K562 (cell line): ENCODE results near the gene TMOD3. TPM values are rescaled to one million over a fixed set of nuclear protein-coding genes. Genes with fewer than 3 reads are reported as not detected.

Source experiments
- ATAC-seq: fragments of 200-7000 bp; cut with Tn5 transposase; 3 replicates; pipeline ENCODE4 v1.9.1; 2020; ENCODE audit warnings: moderate library complexity
- BruUV-seq: library from RNA; stranded (reverse); fragments of 400-500 nt; replicated peaks from 2 replicates; lab custom pipeline; 2021; lab: Mats Ljungman, UMichigan
- CTCF ChIA-PET: fragments of 300-600 bp; formaldehyde crosslinking; extraction: SDS; loops from one replicate; lab custom pipeline; 2021; ENCODE audit warnings: low intra/inter-chr PET ratio; lab: Yijun Ruan, JAX
- POLR2A ChIA-PET: fragments of 300-600, 350-650 bp; sonication (Branson Sonifier 250); formaldehyde crosslinking; extraction: SDS; loops from one replicate; lab custom pipeline; 2021; ENCODE audit warnings: antibody characterized with exemption, inconsistent platforms; lab: Yijun Ruan, JAX
- DNase-seq, 4 experiments: peaks; one replicate each; pipeline versions ENCODE4 v3.0.0 to v3.0.0-alpha.2; 2011 to 2018; ENCODE audit warnings: low spot score in 3 of 4, mixed read lengths in 3 of 4; ENCODE audit errors: extremely low read depth in 1 of 4
- FAIRE-seq: peaks from 2 replicates; lab custom pipeline; 2011; peaks lifted over from hg19 to GRCh38; lab: Jason Lieb, UNC
- H2AFZ ChIP-seq: 2 replicates; pipeline ENCODE4 v1.6.0; 2011; ENCODE audit warnings: low read depth, low read length, control low read depth, inconsistent platforms
- H3K27ac ChIP-seq: fragments of 200-600 bp; 3 replicates; pipeline ENCODE4 v1.8.0; 2011; ENCODE audit warnings: low read depth, mild to moderate bottlenecking, control low read depth, inconsistent platforms, low read length, moderate library complexity, mixed read lengths; ENCODE audit errors: extremely low read depth
- H3K27me3 ChIP-seq, 2 experiments: fragments of 300-600 bp in 1 of 2; 2 replicates in 1 of 2; 3 replicates in 1 of 2; pipeline versions ENCODE4 v1.6.0 to v1.8.0; 2011; ENCODE audit warnings: inconsistent platforms in 2 of 2, low read length in 2 of 2, mild to moderate bottlenecking in 1 of 2, mixed read lengths in 1 of 2, moderate library complexity in 1 of 2; ENCODE audit not compliant: control insufficient read depth in 2 of 2, insufficient read depth in 2 of 2
- H3K36me3 ChIP-seq: fragments of 300-600 bp; 3 replicates; pipeline ENCODE4 v1.8.0; 2011; ENCODE audit warnings: mild to moderate bottlenecking, low read length, inconsistent platforms; ENCODE audit not compliant: control insufficient read depth, insufficient read depth
- H3K4me1 ChIP-seq, 2 experiments: fragments of 200-600 bp in 1 of 2; replicated peaks in 1 of 2; 2 replicates in 1 of 2; 3 replicates in 1 of 2; pipeline versions ENCODE4 v1.5.1 to v1.8.0; 2011; ENCODE audit warnings: inconsistent platforms in 2 of 2, low read length in 2 of 2, mild to moderate bottlenecking in 1 of 2, mixed read lengths in 1 of 2, moderate library complexity in 1 of 2; ENCODE audit not compliant: control insufficient read depth in 2 of 2, insufficient read depth in 2 of 2
- H3K4me2 ChIP-seq: 2 replicates; pipeline ENCODE4 v1.6.1; 2011; ENCODE audit warnings: low read length, control low read depth, inconsistent platforms, mixed read lengths; ENCODE audit not compliant: insufficient read depth
- H3K4me3 ChIP-seq: fragments of 200-600 bp; sonication (generic), shearing (Covaris generic); 2 replicates; pipeline ENCODE4 v1.5.1; 2016; ENCODE audit warnings: control low read depth, inconsistent platforms
- H3K79me2 ChIP-seq: fragments of 200-600 bp; 3 replicates; pipeline ENCODE4 v1.8.0; 2011; ENCODE audit warnings: low read length, inconsistent platforms; ENCODE audit not compliant: control insufficient read depth, insufficient read depth
- H3K9ac ChIP-seq, 2 experiments: 2 replicates each; pipeline versions ENCODE4 v1.6.0 to v1.6.1; 2011; ENCODE audit warnings: low read depth in 2 of 2, low read length in 2 of 2, control low read depth in 1 of 2, inconsistent platforms in 1 of 2, mild to moderate bottlenecking in 1 of 2, mixed read lengths in 1 of 2; ENCODE audit not compliant: insufficient read depth in 1 of 2
- H3K9me1 ChIP-seq: one replicate; pipeline ENCODE4 v1.6.0; 2011; ENCODE audit warnings: inconsistent platforms, mild to moderate bottlenecking, low read length, moderate library complexity; ENCODE audit not compliant: control insufficient read depth, insufficient read depth
- H3K9me3 ChIP-seq: replicated peaks from 2 replicates; pipeline ENCODE4 v1.5.1; 2011; ENCODE audit warnings: low read depth, low read length, inconsistent platforms; ENCODE audit not compliant: control insufficient read depth, insufficient read depth
- H4K20me1 ChIP-seq: replicated peaks from 2 replicates; pipeline ENCODE4 v1.6.1; 2011; ENCODE audit warnings: low read length, inconsistent platforms, mixed read lengths; ENCODE audit not compliant: control insufficient read depth, insufficient read depth
- NFE2 ChIP-seq: IDR thresholded peaks from 2 replicates; pipeline ENCODE4 v1.6.1; 2014; ENCODE audit warnings: antibody characterized with exemption, low read depth
- NONO ChIP-seq, 2 experiments: fragments of 200-400 bp in 1 of 2; fragments of 450-650 bp in 1 of 2; formaldehyde crosslinking in 1 of 2; IDR thresholded peaks; 2 replicates each; pipeline ENCODE4 v1.6.1; 2017; ENCODE audit warnings: low read depth in 2 of 2, mild to moderate bottlenecking in 2 of 2, moderate library complexity in 2 of 2, low read length in 1 of 2
- NUFIP1 ChIP-seq: fragments of 450-650 bp; IDR thresholded peaks from 2 replicates; pipeline ENCODE4 v1.6.1; 2018; ENCODE audit not compliant: partially characterized antibody
- PURB ChIP-seq: sonication (generic); formaldehyde crosslinking; IDR thresholded peaks from 2 replicates; pipeline ENCODE4 v1.9.0; 2021; ENCODE audit warnings: low read depth, mild to moderate bottlenecking, missing genetic modification reagents
- SPI1 ChIP-seq: IDR thresholded peaks from 2 replicates; pipeline ENCODE4 v1.6.1; 2011; ENCODE audit warnings: low read depth, low read length, control low read depth, borderline replicate concordance
- SRSF3 ChIP-seq: fragments of 200-400 bp; formaldehyde crosslinking; IDR thresholded peaks from 2 replicates; pipeline ENCODE4 v1.6.1; 2016; ENCODE audit warnings: mild to moderate bottlenecking, low read length, moderate library complexity; ENCODE audit not compliant: insufficient read depth
- ZEB2 ChIP-seq: fragments of 450-650 bp; IDR thresholded peaks from 2 replicates; pipeline ENCODE4 v1.6.1; 2016
- ZNF121 ChIP-seq: sonication (generic); formaldehyde crosslinking; conservative IDR thresholded peaks from 2 replicates; pipeline ENCODE4 v1.8.0; 2022; ENCODE audit warnings: missing genetic modification reagents
- ZNF436 ChIP-seq: fragments of 250-450, 450-650 bp; sonication (Bioruptor Pico); formaldehyde crosslinking; IDR thresholded peaks from 2 replicates; pipeline ENCODE4 v1.7.0; 2020; ENCODE audit warnings: mild to moderate bottlenecking
- WGBS: fragments of 100-300 bp; shearing (Covaris generic); methylation state at CpG from one replicate; pipeline ENCODE4 v1.1.6; 2016; ENCODE audit warnings: low coverage, mixed read lengths; ENCODE audit not compliant: insufficient coverage; ENCODE audit errors: missing lambda C conversion rate; 5-methylcytosine and 5-hydroxymethylcytosine counted together
- in situ Hi-C: fragments of 300-500 bp; cut with MboI; formaldehyde crosslinking; loops from 4 replicates; pipeline ENCODE4 v1.15.0; 2018; ENCODE audit warnings: inconsistent platforms, mixed read lengths
- intact Hi-C: fragments of 100-400 bp; cut with micrococcal nuclease; formaldehyde crosslinking; loops from 2 replicates; pipeline ENCODE4 v1.14.2; 2022
- polyA plus RNA-seq, 8 experiments: library from polyadenylated mRNA; depleted of rRNA in 4 of 8; stranded (reverse) in 5 of 8; unstranded in 3 of 8; fragments of >200 nt; fragmentation: Nextera tagmentation in 2 of 8; fragmentation: Illumina TruSeq in 1 of 8; extraction: Ambion mirVana in 2 of 8; extraction: Trizol in 1 of 8; gene quantifications; 2 replicates each; pipeline versions ENCODE4 v1.2.1 to v1.2.3, GENCODE V29; 2011 to 2014; ENCODE audit warnings: inconsistent platforms in 1 of 8, missing spikeins in 1 of 8
- total RNA-seq, 7 experiments: library from RNA; depleted of rRNA in 6 of 7; stranded (reverse); fragments of >200 nt in 6 of 7; fragmentation: Illumina TruSeq in 2 of 7; extraction: Trizol in 2 of 7; gene quantifications; 2 replicates each; pipeline versions ENCODE4 v1.2.1 to v1.2.3, GENCODE V29; 2011 to 2021; ENCODE audit warnings: low replicate concordance in 1 of 7
- TF ChIP-seq, protein P1 (sequence below), 2 experiments: fragments of 200-800 bp in 1 of 2; sonication (Bioruptor generic) in 1 of 2; sonication (generic) in 1 of 2; formaldehyde crosslinking in 1 of 2; IDR thresholded peaks in 1 of 2; conservative IDR thresholded peaks in 1 of 2; 2 replicates each; pipeline versions ENCODE4 v1.5.0 to v1.6.1; 2016 to 2020; ENCODE audit warnings: missing compliant biosample characterization in 1 of 2, missing genetic modification characterization in 1 of 2, missing genetic modification reagents in 1 of 2
- TF ChIP-seq, protein P2 (sequence below): fragments of 450-650 bp; IDR thresholded peaks from 2 replicates; pipeline ENCODE4 v1.6.1; 2016; ENCODE audit warnings: mild to moderate bottlenecking, moderate library complexity

The TMOD3 gene
- total and polyA plus RNA-seq, 9 of the 15 experiments (the other 6 are each of a cell fraction or from before 2014, with no cell fraction given), result 6.8 to 45.0 (median 30.9) TPM

DNA sequence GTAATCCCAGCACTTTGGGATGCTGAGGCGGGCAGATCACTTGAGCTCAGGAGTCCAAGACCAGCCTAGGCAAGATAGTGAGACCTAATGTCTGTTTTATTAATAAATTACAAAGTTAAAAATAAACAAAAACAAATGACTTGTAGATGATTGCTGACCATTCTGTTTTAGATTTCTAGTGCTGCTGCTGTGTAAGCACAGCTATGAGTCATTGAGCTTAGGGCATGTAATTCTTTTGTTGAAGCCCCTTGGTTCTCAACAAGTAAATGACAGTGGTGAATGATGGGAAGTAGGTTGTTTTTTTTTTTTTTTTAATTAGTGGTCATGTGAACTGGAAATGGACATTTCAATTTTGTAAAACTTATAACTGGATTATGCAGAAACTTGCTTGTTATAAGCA is 78.9 kb downstream of the TMOD3 start:
- no peak for FAIRE-seq
- Histone ChIP-seq H4K20me1 (no peaks in the 10 kb centered on the region), H3K4me2 (no peak overlapping the region), H3K27me3 (no peaks in the 10 kb centered on the region), H3K9me1 (no peaks in the 10 kb centered on the region), H3K36me3 (peaks cover 61% of the 10 kb centered on the region), H2AFZ (no peak overlapping the region), H3K4me1 (no peaks in the 10 kb centered on the region; a peak in 1 of 5 replicates), H3K27ac (no peak overlapping the region), H3K9ac (no peak overlapping the region), H3K9me3 (no peaks in the 10 kb centered on the region), H3K79me2 (no peaks in the 10 kb centered on the region), H3K4me3 (no peak overlapping the region)
- CTCF ChIA-PET, result no interaction called here
- no TSS peak for BruUV-seq
- intact Hi-C loops, result no loop called here
- ATAC-seq, result no peak
- POLR2A ChIA-PET, result interaction anchor here (0.7 kb wide), 1 partner anchor 269 kb away, joined by 3 read pairs; no protein-coding TSS in a partner anchor
- in situ Hi-C loops, result no loop called here
- WGBS, result 100% methylated on average over 1 of the region's 1 CpG
- DNase-seq, result no peak
- TF ChIP-seq NUFIP1 (no peak), NONO (IDR thresholded peaks at IDR 0.05; ENCODE audit: low read depth in 2 of 2, low read length in 1 of 2) (no peak), ZEB2 (no peak), NFE2 (no peak), ZNF436 (CRISPR knock-in tag) (no peak), SRSF3 (no peak), ZNF121 (CRISPR knock-in tag) (no peak), SPI1 (no peak), PURB (CRISPR knock-in tag) (no peak)
- TF ChIP-seq, protein P1, sequence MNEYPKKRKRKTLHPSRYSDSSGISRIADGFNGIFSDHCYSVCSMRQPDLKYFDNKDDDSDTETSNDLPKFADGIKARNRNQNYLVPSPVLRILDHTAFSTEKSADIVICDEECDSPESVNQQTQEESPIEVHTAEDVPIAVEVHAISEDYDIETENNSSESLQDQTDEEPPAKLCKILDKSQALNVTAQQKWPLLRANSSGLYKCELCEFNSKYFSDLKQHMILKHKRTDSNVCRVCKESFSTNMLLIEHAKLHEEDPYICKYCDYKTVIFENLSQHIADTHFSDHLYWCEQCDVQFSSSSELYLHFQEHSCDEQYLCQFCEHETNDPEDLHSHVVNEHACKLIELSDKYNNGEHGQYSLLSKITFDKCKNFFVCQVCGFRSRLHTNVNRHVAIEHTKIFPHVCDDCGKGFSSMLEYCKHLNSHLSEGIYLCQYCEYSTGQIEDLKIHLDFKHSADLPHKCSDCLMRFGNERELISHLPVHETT (CRISPR knock-in tag; conservative IDR thresholded peaks at IDR 0.05 in 1 of 2, IDR thresholded peaks at IDR 0.05 in 1 of 2), result no peak
- TF ChIP-seq, protein P2, sequence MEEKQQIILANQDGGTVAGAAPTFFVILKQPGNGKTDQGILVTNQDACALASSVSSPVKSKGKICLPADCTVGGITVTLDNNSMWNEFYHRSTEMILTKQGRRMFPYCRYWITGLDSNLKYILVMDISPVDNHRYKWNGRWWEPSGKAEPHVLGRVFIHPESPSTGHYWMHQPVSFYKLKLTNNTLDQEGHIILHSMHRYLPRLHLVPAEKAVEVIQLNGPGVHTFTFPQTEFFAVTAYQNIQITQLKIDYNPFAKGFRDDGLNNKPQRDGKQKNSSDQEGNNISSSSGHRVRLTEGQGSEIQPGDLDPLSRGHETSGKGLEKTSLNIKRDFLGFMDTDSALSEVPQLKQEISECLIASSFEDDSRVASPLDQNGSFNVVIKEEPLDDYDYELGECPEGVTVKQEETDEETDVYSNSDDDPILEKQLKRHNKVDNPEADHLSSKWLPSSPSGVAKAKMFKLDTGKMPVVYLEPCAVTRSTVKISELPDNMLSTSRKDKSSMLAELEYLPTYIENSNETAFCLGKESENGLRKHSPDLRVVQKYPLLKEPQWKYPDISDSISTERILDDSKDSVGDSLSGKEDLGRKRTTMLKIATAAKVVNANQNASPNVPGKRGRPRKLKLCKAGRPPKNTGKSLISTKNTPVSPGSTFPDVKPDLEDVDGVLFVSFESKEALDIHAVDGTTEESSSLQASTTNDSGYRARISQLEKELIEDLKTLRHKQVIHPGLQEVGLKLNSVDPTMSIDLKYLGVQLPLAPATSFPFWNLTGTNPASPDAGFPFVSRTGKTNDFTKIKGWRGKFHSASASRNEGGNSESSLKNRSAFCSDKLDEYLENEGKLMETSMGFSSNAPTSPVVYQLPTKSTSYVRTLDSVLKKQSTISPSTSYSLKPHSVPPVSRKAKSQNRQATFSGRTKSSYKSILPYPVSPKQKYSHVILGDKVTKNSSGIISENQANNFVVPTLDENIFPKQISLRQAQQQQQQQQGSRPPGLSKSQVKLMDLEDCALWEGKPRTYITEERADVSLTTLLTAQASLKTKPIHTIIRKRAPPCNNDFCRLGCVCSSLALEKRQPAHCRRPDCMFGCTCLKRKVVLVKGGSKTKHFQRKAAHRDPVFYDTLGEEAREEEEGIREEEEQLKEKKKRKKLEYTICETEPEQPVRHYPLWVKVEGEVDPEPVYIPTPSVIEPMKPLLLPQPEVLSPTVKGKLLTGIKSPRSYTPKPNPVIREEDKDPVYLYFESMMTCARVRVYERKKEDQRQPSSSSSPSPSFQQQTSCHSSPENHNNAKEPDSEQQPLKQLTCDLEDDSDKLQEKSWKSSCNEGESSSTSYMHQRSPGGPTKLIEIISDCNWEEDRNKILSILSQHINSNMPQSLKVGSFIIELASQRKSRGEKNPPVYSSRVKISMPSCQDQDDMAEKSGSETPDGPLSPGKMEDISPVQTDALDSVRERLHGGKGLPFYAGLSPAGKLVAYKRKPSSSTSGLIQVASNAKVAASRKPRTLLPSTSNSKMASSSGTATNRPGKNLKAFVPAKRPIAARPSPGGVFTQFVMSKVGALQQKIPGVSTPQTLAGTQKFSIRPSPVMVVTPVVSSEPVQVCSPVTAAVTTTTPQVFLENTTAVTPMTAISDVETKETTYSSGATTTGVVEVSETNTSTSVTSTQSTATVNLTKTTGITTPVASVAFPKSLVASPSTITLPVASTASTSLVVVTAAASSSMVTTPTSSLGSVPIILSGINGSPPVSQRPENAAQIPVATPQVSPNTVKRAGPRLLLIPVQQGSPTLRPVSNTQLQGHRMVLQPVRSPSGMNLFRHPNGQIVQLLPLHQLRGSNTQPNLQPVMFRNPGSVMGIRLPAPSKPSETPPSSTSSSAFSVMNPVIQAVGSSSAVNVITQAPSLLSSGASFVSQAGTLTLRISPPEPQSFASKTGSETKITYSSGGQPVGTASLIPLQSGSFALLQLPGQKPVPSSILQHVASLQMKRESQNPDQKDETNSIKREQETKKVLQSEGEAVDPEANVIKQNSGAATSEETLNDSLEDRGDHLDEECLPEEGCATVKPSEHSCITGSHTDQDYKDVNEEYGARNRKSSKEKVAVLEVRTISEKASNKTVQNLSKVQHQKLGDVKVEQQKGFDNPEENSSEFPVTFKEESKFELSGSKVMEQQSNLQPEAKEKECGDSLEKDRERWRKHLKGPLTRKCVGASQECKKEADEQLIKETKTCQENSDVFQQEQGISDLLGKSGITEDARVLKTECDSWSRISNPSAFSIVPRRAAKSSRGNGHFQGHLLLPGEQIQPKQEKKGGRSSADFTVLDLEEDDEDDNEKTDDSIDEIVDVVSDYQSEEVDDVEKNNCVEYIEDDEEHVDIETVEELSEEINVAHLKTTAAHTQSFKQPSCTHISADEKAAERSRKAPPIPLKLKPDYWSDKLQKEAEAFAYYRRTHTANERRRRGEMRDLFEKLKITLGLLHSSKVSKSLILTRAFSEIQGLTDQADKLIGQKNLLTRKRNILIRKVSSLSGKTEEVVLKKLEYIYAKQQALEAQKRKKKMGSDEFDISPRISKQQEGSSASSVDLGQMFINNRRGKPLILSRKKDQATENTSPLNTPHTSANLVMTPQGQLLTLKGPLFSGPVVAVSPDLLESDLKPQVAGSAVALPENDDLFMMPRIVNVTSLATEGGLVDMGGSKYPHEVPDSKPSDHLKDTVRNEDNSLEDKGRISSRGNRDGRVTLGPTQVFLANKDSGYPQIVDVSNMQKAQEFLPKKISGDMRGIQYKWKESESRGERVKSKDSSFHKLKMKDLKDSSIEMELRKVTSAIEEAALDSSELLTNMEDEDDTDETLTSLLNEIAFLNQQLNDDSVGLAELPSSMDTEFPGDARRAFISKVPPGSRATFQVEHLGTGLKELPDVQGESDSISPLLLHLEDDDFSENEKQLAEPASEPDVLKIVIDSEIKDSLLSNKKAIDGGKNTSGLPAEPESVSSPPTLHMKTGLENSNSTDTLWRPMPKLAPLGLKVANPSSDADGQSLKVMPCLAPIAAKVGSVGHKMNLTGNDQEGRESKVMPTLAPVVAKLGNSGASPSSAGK, result no peak
